ENCODE data around the gene PCDH9.

GRCh38 chr13:66461021-66461420, 769.1 kb downstream of the PCDH9 start:
- TF ChIP-seq POLR2AphosphoS5 (IDR thresholded peaks at IDR 0.05; ENCODE audit: low read depth, low read length): no peak
- no peak for TF ChIP-seq CTCF (IDR thresholded peaks at IDR 0.05)
- TF ChIP-seq, protein P1, sequence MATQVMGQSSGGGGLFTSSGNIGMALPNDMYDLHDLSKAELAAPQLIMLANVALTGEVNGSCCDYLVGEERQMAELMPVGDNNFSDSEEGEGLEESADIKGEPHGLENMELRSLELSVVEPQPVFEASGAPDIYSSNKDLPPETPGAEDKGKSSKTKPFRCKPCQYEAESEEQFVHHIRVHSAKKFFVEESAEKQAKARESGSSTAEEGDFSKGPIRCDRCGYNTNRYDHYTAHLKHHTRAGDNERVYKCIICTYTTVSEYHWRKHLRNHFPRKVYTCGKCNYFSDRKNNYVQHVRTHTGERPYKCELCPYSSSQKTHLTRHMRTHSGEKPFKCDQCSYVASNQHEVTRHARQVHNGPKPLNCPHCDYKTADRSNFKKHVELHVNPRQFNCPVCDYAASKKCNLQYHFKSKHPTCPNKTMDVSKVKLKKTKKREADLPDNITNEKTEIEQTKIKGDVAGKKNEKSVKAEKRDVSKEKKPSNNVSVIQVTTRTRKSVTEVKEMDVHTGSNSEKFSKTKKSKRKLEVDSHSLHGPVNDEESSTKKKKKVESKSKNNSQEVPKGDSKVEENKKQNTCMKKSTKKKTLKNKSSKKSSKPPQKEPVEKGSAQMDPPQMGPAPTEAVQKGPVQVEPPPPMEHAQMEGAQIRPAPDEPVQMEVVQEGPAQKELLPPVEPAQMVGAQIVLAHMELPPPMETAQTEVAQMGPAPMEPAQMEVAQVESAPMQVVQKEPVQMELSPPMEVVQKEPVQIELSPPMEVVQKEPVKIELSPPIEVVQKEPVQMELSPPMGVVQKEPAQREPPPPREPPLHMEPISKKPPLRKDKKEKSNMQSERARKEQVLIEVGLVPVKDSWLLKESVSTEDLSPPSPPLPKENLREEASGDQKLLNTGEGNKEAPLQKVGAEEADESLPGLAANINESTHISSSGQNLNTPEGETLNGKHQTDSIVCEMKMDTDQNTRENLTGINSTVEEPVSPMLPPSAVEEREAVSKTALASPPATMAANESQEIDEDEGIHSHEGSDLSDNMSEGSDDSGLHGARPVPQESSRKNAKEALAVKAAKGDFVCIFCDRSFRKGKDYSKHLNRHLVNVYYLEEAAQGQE (IDR thresholded peaks at IDR 0.05; ENCODE audit: insufficient read depth in 1 of 2, low read depth in 2 of 2, low read length in 1 of 2): no peak
- no peak for TF ChIP-seq SIN3A (IDR thresholded peaks at IDR 0.05; ENCODE audit: borderline replicate concordance, insufficient read depth, low read depth, low read length)
- TF ChIP-seq TCF7L2 (IDR thresholded peaks at IDR 0.05; ENCODE audit: low read depth, low read length): no peak
